DMS 273 treated with DMSO at 0.1 percent for 48 hours (cell line): ENCODE results near the gene ZDHHC9.
"Not testable (repeated sequence)": the region's sequence is repeated elsewhere in the genome, so short reads cannot be mapped to it uniquely, and the experiment has no call there.

Experiments
- DNase-seq: peaks from one replicate; lab custom pipeline; 2025; lab: John Stamatoyannopoulos, UW

Gene ZDHHC9

GRCh38 chrX:129843459-129844306 is at the start of gene ZDHHC9:
Gene ZDHHC9 (minus strand): TSS chrX:129843886. CDS start chrX:129841945, 1,941 bp downstream.
- peak; percentile 81 for DNase-seq

- no peak for DNase-seq
Measured at GRCh38 chrX:129877401-129877800, 33.7 kb upstream of the ZDHHC9 start.

GRCh38 chrX:129876771-129877305 is 33.2 kb upstream of the ZDHHC9 start:
- no peak for DNase-seq

GRCh38 chrX:129875669-129876068 is 32.0 kb upstream of the ZDHHC9 start:
- DNase-seq: peak; percentile 9

- no peak for DNase-seq
Measured at GRCh38 chrX:129872524-129872923, 28.8 kb upstream of the ZDHHC9 start.

- DNase-seq: not testable (repeated sequence)
Measured at GRCh38 chrX:129866321-129866720, 22.6 kb upstream of the ZDHHC9 start.

- not testable (repeated sequence) for DNase-seq
Measured at GRCh38 chrX:129859134-129859533, 15.4 kb upstream of the ZDHHC9 start.

- not testable (repeated sequence) for DNase-seq
Measured at GRCh38 chrX:129851825-129852224, 8.1 kb upstream of the ZDHHC9 start.

GRCh38 chrX:129846716-129847115 is 3.0 kb upstream of the ZDHHC9 start:
- no peak for DNase-seq

- DNase-seq: no peak
Measured at GRCh38 chrX:129845616-129846190, 2.0 kb upstream of the ZDHHC9 start.

GRCh38 chrX:129843209-129843458 is 552 bp downstream of the ZDHHC9 start:
- no peak for DNase-seq

- DNase-seq: no peak
Measured at GRCh38 chrX:129842510-129843208, 1.0 kb downstream of the ZDHHC9 start.

GRCh38 chrX:129840344-129840743 is 3.3 kb downstream of the ZDHHC9 start:
- DNase-seq: no peak

GRCh38 chrX:129836827-129837226 is 6.9 kb downstream of the ZDHHC9 start:
- DNase-seq: no peak

GRCh38 chrX:129833153-129833990 is 10.3 kb downstream of the ZDHHC9 start:
- no peak for DNase-seq

GRCh38 chrX:129831091-129831885 is 12.4 kb downstream of the ZDHHC9 start:
- no peak for DNase-seq

GRCh38 chrX:129830494-129830893 is 13.2 kb downstream of the ZDHHC9 start:
- DNase-seq: no peak

GRCh38 chrX:129825746-129826505 is 17.8 kb downstream of the ZDHHC9 start:
- DNase-seq: no peak

GRCh38 chrX:129824620-129825019 is 19.1 kb downstream of the ZDHHC9 start:
- no peak for DNase-seq

- DNase-seq: no peak
Measured at GRCh38 chrX:129823522-129823921, 20.2 kb downstream of the ZDHHC9 start.
